SK-N-MC (cell line): ENCODE data around the gene TSR3.

ENCODE experiments used
- EZH2 ChIP-seq: fragments of 200-600 bp; sonication (generic); IDR thresholded peaks from one replicate; pipeline ENCODE4 v1.6.1; 2017; ENCODE audit warnings: antibody characterized with exemption
- POLR2AphosphoS5 ChIP-seq: IDR thresholded peaks from 2 replicates; pipeline ENCODE4 v1.6.1; 2012; ENCODE audit warnings: mild to moderate bottlenecking, low read depth, low read length, borderline replicate concordance

- no peak for TF ChIP-seq EZH2
- TF ChIP-seq POLR2AphosphoS5: no peak
Observed at GRCh38 chr16:1381612-1382406, 30.1 kb upstream of the TSR3 start.
